K562 (cell line): ENCODE data around the gene TMEM126B. TPM values are rescaled to one million over a fixed set of nuclear protein-coding genes. Genes with fewer than 3 reads are reported as not detected.

Experiments used
- E2F1 ChIP-seq: sonication (generic); formaldehyde crosslinking; IDR thresholded peaks from 2 replicates; pipeline ENCODE4 v1.8.1; 2023; ENCODE audit warnings: mild to moderate bottlenecking, missing genetic modification reagents, moderate library complexity
- E4F1 ChIP-seq: fragments of 250-450 bp; sonication (Bioruptor Pico); IDR thresholded peaks from 2 replicates; pipeline ENCODE4 v1.5.0; 2021; ENCODE audit warnings: mild to moderate bottlenecking, borderline replicate concordance
- ETV6 ChIP-seq, 3 experiments: fragments of 150-350 bp in 1 of 3; sonication (generic) in 1 of 3; formaldehyde crosslinking in 1 of 3; IDR thresholded peaks; 2 replicates each; pipeline versions ENCODE4 v1.6.1 to v1.8.0; 2014 to 2022; ENCODE audit warnings: borderline replicate concordance in 2 of 3, low read depth in 2 of 3, antibody characterized with exemption in 1 of 3, low read length in 1 of 3, mild to moderate bottlenecking in 1 of 3, missing genetic modification reagents in 1 of 3
- FUS ChIP-seq: fragments of 200-400 bp; formaldehyde crosslinking; optimal IDR thresholded peaks from 2 replicates; pipeline ENCODE3; 2017; ENCODE audit warnings: low read depth, low read length
- GTF2E2 ChIP-seq: fragments of 200-800 bp; sonication (Bioruptor generic); IDR thresholded peaks from 2 replicates; pipeline ENCODE4 v1.6.1; 2016; ENCODE audit warnings: missing genetic modification characterization, missing compliant biosample characterization
- HNRNPL ChIP-seq: fragments of 200-400 bp; formaldehyde crosslinking; IDR thresholded peaks from 2 replicates; pipeline ENCODE4 v1.6.1; 2017; ENCODE audit warnings: low read depth, mild to moderate bottlenecking, low read length
- KDM2B ChIP-seq: fragments of 250-450 bp; sonication (Bioruptor Pico); IDR thresholded peaks from 2 replicates; pipeline ENCODE4 v1.8.0; 2021; ENCODE audit warnings: mild to moderate bottlenecking, moderate library complexity
- MTA1 ChIP-seq: fragments of 450-650 bp; IDR thresholded peaks from 2 replicates; pipeline ENCODE4 v1.6.1; 2017; ENCODE audit warnings: borderline replicate concordance
- NFE2L1 ChIP-seq: fragments of 450-650 bp; IDR thresholded peaks from 2 replicates; pipeline ENCODE4 v1.6.1; 2016; ENCODE audit warnings: missing genetic modification characterization, low read depth, mild to moderate bottlenecking, missing compliant biosample characterization, moderate library complexity, borderline replicate concordance
- PCBP1 ChIP-seq: fragments of 200-400 bp; formaldehyde crosslinking; IDR thresholded peaks from 2 replicates; pipeline ENCODE4 v1.6.1; 2018; ENCODE audit warnings: mild to moderate bottlenecking, low read depth, low read length; ENCODE audit not compliant: poor library complexity, severe bottlenecking
- PTRF ChIP-seq: fragments of 450-650 bp; IDR thresholded peaks from 2 replicates; pipeline ENCODE4 v1.6.1; 2016; ENCODE audit warnings: mild to moderate bottlenecking, missing genetic modification characterization, missing compliant biosample characterization
- RBM34 ChIP-seq: fragments of 200-400 bp; formaldehyde crosslinking; IDR thresholded peaks from 2 replicates; pipeline ENCODE4 v1.6.1; 2018; ENCODE audit warnings: low read length, borderline replicate concordance; ENCODE audit not compliant: insufficient read depth
- RFX7 ChIP-seq: fragments of 250-450 bp; sonication (Bioruptor Pico); IDR thresholded peaks from 2 replicates; pipeline ENCODE4 v1.5.1; 2021; ENCODE audit warnings: mild to moderate bottlenecking
- SMAD2 ChIP-seq: fragments of 150-350 bp; IDR thresholded peaks from 2 replicates; pipeline ENCODE4 v1.6.1; 2014; ENCODE audit warnings: low read depth, mild to moderate bottlenecking, low read length
- TRIM28 ChIP-seq: fragments of 450-650 bp; IDR thresholded peaks from 2 replicates; pipeline ENCODE4 v1.6.1; 2017
- ZEB2 ChIP-seq: fragments of 450-650 bp; IDR thresholded peaks from 2 replicates; pipeline ENCODE4 v1.6.1; 2016
- ZKSCAN8 ChIP-seq: fragments of 200-800 bp; sonication (Bioruptor generic); IDR thresholded peaks from 2 replicates; pipeline ENCODE4 v1.6.1; 2016; ENCODE audit warnings: missing genetic modification characterization, missing compliant biosample characterization
- ZNF79 ChIP-seq: fragments of 250-450 bp; sonication (Bioruptor Pico); IDR thresholded peaks from 2 replicates; pipeline ENCODE4 v1.4.0; 2020; ENCODE audit warnings: low read depth, mild to moderate bottlenecking, moderate library complexity
- polyA plus RNA-seq, 8 experiments: library from polyadenylated mRNA; depleted of rRNA in 4 of 8; stranded (reverse) in 5 of 8; unstranded in 3 of 8; fragments of >200 nt; fragmentation: Nextera tagmentation in 2 of 8; fragmentation: Illumina TruSeq in 1 of 8; extraction: Ambion mirVana in 2 of 8; extraction: Trizol in 1 of 8; gene quantifications; 2 replicates each; pipeline versions ENCODE4 v1.2.1 to v1.2.3, GENCODE V29; 2011 to 2014; ENCODE audit warnings: inconsistent platforms in 1 of 8, missing spikeins in 1 of 8
- total RNA-seq, 7 experiments: library from RNA; depleted of rRNA in 6 of 7; stranded (reverse); fragments of >200 nt in 6 of 7; fragmentation: Illumina TruSeq in 2 of 7; extraction: Trizol in 2 of 7; gene quantifications; 2 replicates each; pipeline versions ENCODE4 v1.2.1 to v1.2.3, GENCODE V29; 2011 to 2021; ENCODE audit warnings: low replicate concordance in 1 of 7
- TF ChIP-seq, protein P1 (sequence below): fragments of 250-450 bp; sonication (Bioruptor Pico); IDR thresholded peaks from 2 replicates; pipeline ENCODE4 v1.6.1; 2021; ENCODE audit warnings: mild to moderate bottlenecking
- TF ChIP-seq, protein P2 (sequence below): IDR thresholded peaks from 2 replicates; pipeline ENCODE4 v1.6.1; 2011; ENCODE audit not compliant: insufficient read length; ENCODE audit errors: extremely low read depth

TMEM126B gene
- total and polyA plus RNA-seq, 9 of the 15 experiments (the other 6 are each of a cell fraction or from before 2014, with no cell fraction given), result 85.5 to 226 (median 164) TPM

- TF ChIP-seq SMAD2, result no peak
- TF ChIP-seq FUS, result no peak
- TF ChIP-seq, protein P1, sequence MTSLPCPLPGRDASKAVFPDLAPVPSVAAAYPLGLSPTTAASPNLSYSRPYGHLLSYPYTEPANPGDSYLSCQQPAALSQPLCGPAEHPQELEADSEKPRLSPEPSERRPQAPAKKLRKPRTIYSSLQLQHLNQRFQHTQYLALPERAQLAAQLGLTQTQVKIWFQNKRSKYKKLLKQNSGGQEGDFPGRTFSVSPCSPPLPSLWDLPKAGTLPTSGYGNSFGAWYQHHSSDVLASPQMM (CRISPR knock-in tag), result no peak
- no peak for TF ChIP-seq TRIM28
- no peak for TF ChIP-seq ETV6 (IDR thresholded peaks at IDR 0.05; ENCODE audit: borderline replicate concordance in 1 of 2, low read depth in 2 of 2, low read length in 1 of 2)
- no peak for TF ChIP-seq ETV6 (CRISPR knock-in tag; IDR thresholded peaks at IDR 0.05; ENCODE audit: borderline replicate concordance)
- TF ChIP-seq NFE2L1 (tag), result no peak
- TF ChIP-seq RFX7 (CRISPR knock-in tag), result no peak
- TF ChIP-seq ZNF79, result no peak
- TF ChIP-seq PTRF (tag), result no peak
- no peak for TF ChIP-seq KDM2B (CRISPR knock-in tag)
- no peak for TF ChIP-seq HNRNPL
- TF ChIP-seq, protein P2, sequence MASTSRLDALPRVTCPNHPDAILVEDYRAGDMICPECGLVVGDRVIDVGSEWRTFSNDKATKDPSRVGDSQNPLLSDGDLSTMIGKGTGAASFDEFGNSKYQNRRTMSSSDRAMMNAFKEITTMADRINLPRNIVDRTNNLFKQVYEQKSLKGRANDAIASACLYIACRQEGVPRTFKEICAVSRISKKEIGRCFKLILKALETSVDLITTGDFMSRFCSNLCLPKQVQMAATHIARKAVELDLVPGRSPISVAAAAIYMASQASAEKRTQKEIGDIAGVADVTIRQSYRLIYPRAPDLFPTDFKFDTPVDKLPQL, result no peak
- TF ChIP-seq GTF2E2, result no peak
- no peak for TF ChIP-seq PCBP1
- TF ChIP-seq RBM34, result no peak
- TF ChIP-seq E2F1 (CRISPR knock-in tag), result 0 out of 2 replicates have a peak, but pooled peaks have one; percentile 40
- no peak for TF ChIP-seq ZKSCAN8 (CRISPR knock-in tag)
- TF ChIP-seq E4F1 (CRISPR knock-in tag), result no peak
- 0 out of 2 replicates have a peak, but pooled peaks have one; percentile 36 for TF ChIP-seq MTA1
- TF ChIP-seq ZEB2, result no peak
These were observed 19.4 kb downstream of the TMEM126B start, which contains the start of gene TMEM126A (continued) for GRCh38 chr11:85647604-85648299.
